HG03045 (cell line): ENCODE results near the gene CAPN14.
"Not testable (repeated sequence)": the region's sequence is repeated elsewhere in the genome, so short reads cannot be mapped to it uniquely, and the experiment has no call there.

Source experiments
- ATAC-seq: cut with Tn5 transposase; IDR thresholded peaks from one replicate; pipeline ENCODE4 v1.9.1; 2021; ENCODE audit warnings: mild to moderate bottlenecking, moderate library complexity; ENCODE audit not compliant: unreplicated experiment

CAPN14 gene

GRCh38 chr2:31197669-31198068 is 19.6 kb downstream of the CAPN14 start:
- ATAC-seq: no peak

- ATAC-seq: no peak
These were observed 20.1 kb downstream of the CAPN14 start for GRCh38 chr2:31197166-31197565.

- no peak for ATAC-seq
These were observed 20.7 kb downstream of the CAPN14 start for GRCh38 chr2:31196622-31197021.

- ATAC-seq: no peak
These were observed 23.5 kb downstream of the CAPN14 start for GRCh38 chr2:31193806-31194205.

- no peak for ATAC-seq
These were observed 24.4 kb downstream of the CAPN14 start for GRCh38 chr2:31192851-31193392.

- no peak for ATAC-seq
These were observed 24.9 kb downstream of the CAPN14 start for GRCh38 chr2:31192396-31192795.

- ATAC-seq: no peak
These were observed 25.4 kb downstream of the CAPN14 start for GRCh38 chr2:31191931-31192330.

GRCh38 chr2:31190188-31190587 is 27.1 kb downstream of the CAPN14 start:
- no peak for ATAC-seq

- no peak for ATAC-seq
These were observed 28.2 kb downstream of the CAPN14 start for GRCh38 chr2:31189141-31189540.

GRCh38 chr2:31188131-31188530 is 29.2 kb downstream of the CAPN14 start:
- no peak for ATAC-seq

- ATAC-seq: no peak
These were observed 30.1 kb downstream of the CAPN14 start for GRCh38 chr2:31187166-31187565.

GRCh38 chr2:31183973-31184372 is 33.3 kb downstream of the CAPN14 start:
- ATAC-seq: not testable (repeated sequence)

GRCh38 chr2:31176742-31177141 is 40.6 kb downstream of the CAPN14 start:
- no peak for ATAC-seq

- ATAC-seq: no peak
These were observed 46.2 kb downstream of the CAPN14 start for GRCh38 chr2:31171142-31171541.

- peak; percentile 73 for ATAC-seq
These were observed 47.1 kb downstream of the CAPN14 start for GRCh38 chr2:31170071-31170698.

GRCh38 chr2:31168291-31168690 is 49.0 kb downstream of the CAPN14 start:
- ATAC-seq: no peak

- no peak for ATAC-seq
These were observed 50.4 kb downstream of the CAPN14 start for GRCh38 chr2:31166925-31167324.

GRCh38 chr2:31163011-31163539 is 54.2 kb downstream of the CAPN14 start:
- no peak for ATAC-seq

GRCh38 chr2:31161637-31162036 is 55.7 kb downstream of the CAPN14 start:
- ATAC-seq: no peak

- no peak for ATAC-seq
These were observed 65.8 kb downstream of the CAPN14 start for GRCh38 chr2:31151501-31151900.

- no peak for ATAC-seq
These were observed 67.1 kb downstream of the CAPN14 start for GRCh38 chr2:31150120-31150670.

GRCh38 chr2:31148514-31148913 is 68.8 kb downstream of the CAPN14 start:
- ATAC-seq: no peak
